Measurements from ENCODE around the gene OR4A5. TPM values are rescaled to one million over a fixed set of nuclear protein-coding genes. Genes with fewer than 3 reads are reported as not detected.
"Not testable (repeated sequence)": the region's sequence is repeated elsewhere in the genome, so short reads cannot be mapped to it uniquely, and the experiment has no call there.

OR4A5 gene
- total RNA-seq (not detected), polyA plus RNA-seq (not detected), total RNA-seq (0 to 0.09 (median 0) reads per million in 6 experiments)

GRCh38 chr11:54706532-54706931, at the start of gene OR4A5:
Gene OR4A5, plus strand, starts transcription at chr11:54706832. Its CDS starts 53 bp downstream, at chr11:54706885.
- H3K27me3 Mint-ChIP-seq, POLR2A ChIA-PET, H3K36me3 Mint-ChIP-seq, H3K4me3 Mint-ChIP-seq, DNase-seq, ATAC-seq, H3K4me1 Mint-ChIP-seq, H3K27ac Mint-ChIP-seq: not testable (repeated sequence)
- H3K9me3 Mint-ChIP-seq, result peaks cover 3 to 65% (median 30%) of the 10 kb centered on the region in 9 donors

- H3K27me3 Mint-ChIP-seq, H3K36me3 Mint-ChIP-seq, ATAC-seq, H3K27ac Mint-ChIP-seq, H3K4me3 Mint-ChIP-seq, H3K4me1 Mint-ChIP-seq, DNase-seq, POLR2A ChIA-PET: not testable (repeated sequence)
- H3K9me3 Mint-ChIP-seq, result peaks cover 0 to 48% (median 11%) of the 10 kb centered on the region in 9 donors
Observed at GRCh38 chr11:54720094-54720493, 13.5 kb downstream of the OR4A5 start.

Other genes starting within 250 kb of the OR4A5 start
- not detected for gene OR4C46, start 102.8 kb upstream of the OR4A5 start, total RNA-seq
- not detected for gene OR4C46, start 102.8 kb upstream of the OR4A5 start, polyA plus RNA-seq